Uterus (tissue), 2 donors: ENCODE data around the gene PTS.

Experiments used
- POLR2A ChIP-seq, 2 donors: fragments of 450-650 bp; IDR thresholded peaks; one replicate each; pipeline ENCODE4 v1.6.1; 2016; ENCODE audit warnings: antibody characterized with exemption in 2 of 2, mild to moderate bottlenecking in 1 of 2, moderate library complexity in 1 of 2
- TF ChIP-seq, protein P1 (sequence below), 4 experiments: fragments of 200-600 bp in 2 of 4; fragments of 450-650 bp in 2 of 4; sonication (generic) in 2 of 4; IDR thresholded peaks; one replicate each; pipeline ENCODE4 v1.5.1; 2016 to 2019; ENCODE audit warnings: antibody characterized with exemption in 4 of 4, mild to moderate bottlenecking in 2 of 4, moderate library complexity in 1 of 4

DNA sequence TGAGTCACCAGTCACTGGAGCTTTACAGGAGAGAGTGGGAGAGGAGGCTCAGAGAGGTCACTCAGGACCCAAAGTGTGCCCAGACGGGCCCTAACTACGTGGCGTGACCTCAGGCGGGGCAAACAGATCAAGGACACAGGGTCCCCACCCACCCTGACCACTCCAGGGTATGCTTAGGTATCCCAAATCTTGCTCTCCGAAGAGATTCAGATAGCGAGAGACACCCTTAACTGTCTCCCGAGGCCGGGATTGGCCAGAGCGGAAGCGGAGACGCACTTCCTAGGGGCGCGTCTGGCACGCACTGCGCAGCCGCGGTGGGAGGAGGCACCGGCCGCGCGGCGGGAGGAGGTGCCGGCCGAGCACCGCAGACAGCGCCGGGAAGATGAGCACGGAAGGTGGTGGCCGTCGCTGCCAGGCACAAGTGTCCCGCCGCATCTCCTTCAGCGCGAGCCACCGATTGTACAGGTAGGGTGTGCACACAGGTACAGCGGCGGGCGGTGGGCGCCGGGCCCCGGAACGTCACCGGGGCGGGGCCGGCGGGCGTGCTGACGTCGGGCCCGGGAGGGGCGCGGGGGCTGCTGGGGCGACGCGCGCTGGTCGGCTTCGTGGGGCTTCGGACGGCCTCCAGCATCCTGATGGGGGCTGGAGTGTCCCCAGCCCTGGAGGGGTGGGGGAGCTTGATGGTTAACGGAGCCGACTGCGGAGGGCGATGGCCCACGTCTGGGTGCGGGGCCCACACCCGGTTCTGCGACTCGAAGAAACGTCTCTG is at the start of gene PTS:
- TF ChIP-seq, protein P1, sequence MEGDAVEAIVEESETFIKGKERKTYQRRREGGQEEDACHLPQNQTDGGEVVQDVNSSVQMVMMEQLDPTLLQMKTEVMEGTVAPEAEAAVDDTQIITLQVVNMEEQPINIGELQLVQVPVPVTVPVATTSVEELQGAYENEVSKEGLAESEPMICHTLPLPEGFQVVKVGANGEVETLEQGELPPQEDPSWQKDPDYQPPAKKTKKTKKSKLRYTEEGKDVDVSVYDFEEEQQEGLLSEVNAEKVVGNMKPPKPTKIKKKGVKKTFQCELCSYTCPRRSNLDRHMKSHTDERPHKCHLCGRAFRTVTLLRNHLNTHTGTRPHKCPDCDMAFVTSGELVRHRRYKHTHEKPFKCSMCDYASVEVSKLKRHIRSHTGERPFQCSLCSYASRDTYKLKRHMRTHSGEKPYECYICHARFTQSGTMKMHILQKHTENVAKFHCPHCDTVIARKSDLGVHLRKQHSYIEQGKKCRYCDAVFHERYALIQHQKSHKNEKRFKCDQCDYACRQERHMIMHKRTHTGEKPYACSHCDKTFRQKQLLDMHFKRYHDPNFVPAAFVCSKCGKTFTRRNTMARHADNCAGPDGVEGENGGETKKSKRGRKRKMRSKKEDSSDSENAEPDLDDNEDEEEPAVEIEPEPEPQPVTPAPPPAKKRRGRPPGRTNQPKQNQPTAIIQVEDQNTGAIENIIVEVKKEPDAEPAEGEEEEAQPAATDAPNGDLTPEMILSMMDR (IDR thresholded peaks at IDR 0.05): no peak
- TF ChIP-seq POLR2A (IDR thresholded peaks at IDR 0.05): peak; percentile 80 to 98
